HG02840 (cell line): ENCODE results near the gene ITGA7.

Experiments used
- ATAC-seq: cut with Tn5 transposase; IDR thresholded peaks from one replicate; pipeline ENCODE4 v1.9.1; 2021; ENCODE audit warnings: mild to moderate bottlenecking, moderate library complexity, moderate number of reproducible peaks; ENCODE audit not compliant: unreplicated experiment, low FRiP score

Gene ITGA7

GRCh38 chr12:55702861-55703260 lies 4.8 kb downstream of the ITGA7 start:
- ATAC-seq, result no peak

- ATAC-seq, result no peak
Measured at GRCh38 chr12:55700255-55701018, 7.3 kb downstream of the ITGA7 start.

DNA sequence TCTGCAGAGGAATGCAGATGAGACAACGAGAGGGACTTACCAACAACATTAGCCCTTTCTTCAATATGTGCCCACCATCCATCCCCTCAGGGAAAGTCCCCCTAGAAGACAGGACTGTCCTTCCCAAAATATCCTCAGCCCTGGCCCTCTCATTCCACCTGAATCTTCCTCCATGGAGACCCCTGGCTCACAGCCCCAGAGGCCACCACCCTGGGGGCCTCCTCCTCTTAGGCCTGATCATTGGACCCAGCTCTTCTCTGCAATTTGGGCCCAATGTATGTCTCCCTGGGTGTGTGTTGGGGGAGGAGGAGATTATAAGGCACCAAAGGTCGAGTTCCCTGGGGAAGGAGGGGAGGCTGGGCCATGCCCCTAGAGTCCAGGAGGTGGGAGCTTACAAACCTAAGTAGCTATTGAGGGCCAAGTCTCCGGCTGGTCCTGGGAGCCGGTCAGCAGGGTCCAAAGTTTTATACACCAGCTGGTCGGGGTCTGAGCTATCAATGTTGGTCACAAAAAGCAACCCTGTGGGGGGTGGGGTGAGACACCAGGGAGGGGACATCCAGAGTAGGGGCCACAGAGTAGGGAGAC lies 8.1 kb downstream of the ITGA7 start:
- ATAC-seq, result no peak

DNA sequence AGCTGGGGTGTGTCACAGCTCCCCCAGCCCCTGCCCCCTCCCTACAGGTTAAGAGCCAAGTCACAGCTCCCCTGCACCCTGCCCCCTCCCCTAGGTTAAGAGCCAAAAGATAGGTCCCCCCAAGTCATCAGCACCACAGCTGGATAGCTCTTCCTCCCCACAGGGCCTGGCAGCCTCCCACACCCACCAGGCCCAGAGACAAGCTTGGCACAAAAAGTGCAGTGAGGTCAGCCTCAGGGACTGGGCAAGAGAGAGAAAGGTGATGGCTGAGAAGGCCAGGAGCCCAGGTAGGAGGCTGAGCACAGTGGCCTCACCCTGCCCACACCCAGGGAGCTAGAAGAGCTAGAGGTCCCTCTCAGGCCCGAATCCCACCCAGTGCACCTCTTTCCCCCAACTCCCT lies 8.7 kb downstream of the ITGA7 start:
- no peak for ATAC-seq

DNA sequence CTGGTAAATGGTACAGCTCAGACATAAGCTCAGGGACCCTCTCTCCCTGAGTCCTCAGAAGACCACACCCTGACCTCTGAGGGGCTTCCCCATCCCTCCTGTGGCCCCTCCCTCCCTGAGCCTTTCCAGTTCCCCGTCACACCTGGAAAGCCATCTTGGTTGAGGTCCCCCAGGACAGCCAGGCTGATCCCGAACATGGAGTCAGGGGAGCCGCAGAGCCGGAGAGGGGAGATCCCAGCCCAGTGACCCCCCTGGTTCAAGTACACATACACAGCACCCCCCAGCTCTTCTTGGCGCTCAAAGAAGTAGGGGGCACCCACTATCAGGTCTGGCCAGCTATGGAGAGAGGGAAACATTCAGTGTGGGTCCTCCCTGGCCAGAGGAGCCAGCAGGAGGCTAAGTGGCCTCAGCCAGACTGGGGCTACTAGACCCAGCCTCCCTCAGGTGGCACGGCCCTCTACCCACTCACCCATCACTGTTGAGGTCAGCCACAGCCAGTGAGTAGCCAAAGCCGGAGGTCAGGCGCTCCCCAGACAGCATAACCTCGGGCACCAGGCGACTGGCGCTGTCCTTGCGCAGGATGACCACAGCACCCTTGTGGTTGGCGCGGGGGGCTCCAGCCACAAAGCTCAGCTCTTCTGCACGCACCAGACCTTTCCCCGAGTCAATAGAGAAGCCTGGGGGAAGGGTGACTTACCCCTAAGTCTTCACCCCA lies 9.3 kb downstream of the ITGA7 start:
- no peak for ATAC-seq

- ATAC-seq, result no peak
Measured at GRCh38 chr12:55697686-55698085, 10.0 kb downstream of the ITGA7 start.

- ATAC-seq, result no peak
Measured at GRCh38 chr12:55696796-55697462, 10.8 kb downstream of the ITGA7 start.

DNA sequence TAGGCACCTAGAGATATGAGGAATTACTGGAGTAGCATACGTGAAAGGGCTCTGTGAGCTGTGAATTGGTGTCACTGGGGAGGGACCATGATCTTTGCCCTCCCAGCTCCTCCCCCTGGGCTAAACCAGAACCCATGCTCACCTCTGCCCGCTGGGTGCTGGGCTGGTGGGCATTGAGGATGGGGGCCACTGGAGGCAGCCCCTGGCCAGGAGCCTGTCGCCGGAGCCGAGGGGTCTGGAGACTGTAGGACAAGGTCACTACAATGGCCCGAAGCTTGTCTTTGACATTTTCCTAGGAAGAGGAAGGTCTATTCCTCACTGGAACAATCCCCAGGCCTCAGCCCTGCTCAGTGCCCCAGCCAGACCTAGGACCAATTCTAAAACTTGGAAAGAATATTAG lies 11.6 kb downstream of the ITGA7 start:
- ATAC-seq, result no peak

DNA sequence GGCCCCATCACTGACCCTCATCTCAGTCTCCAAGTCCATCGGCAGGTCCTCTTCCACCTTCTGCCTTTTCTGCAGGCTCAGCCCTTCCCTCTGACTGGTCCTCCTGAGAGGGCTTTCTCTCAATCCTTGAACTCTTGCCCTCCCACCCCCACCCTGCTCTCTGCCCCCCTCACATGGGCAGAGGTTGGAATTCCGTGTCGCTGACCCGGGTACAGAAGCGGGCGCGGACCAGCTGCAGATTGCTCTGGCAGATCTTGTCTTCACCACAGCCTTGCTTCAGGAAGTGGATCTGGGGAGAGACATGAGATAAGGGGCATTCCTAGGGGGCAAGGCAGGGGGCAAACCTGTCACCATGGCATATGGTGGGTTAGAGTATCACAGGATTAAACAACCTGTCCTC lies 12.4 kb downstream of the ITGA7 start:
- no peak for ATAC-seq

DNA sequence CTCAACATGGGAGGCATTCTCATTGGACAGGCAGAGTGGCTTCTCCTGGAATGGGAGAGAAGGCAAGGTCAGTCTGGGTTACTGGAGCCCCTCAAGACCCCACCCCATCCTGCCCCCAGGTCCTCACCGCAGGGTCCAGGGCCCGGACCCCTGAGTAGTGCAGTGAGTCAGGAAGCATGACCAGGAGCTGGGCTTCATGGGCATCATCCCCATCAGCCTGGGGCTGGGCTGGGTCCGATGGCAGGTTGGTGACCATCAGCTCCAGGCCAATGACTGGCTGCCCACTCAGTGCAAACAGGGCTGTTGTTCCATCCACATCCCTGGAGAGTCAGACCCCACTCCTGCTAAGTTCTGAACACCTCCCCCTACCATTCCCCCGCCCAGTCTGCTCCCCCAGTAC lies 13.1 kb downstream of the ITGA7 start:
- no peak for ATAC-seq

- no peak for ATAC-seq
Measured at GRCh38 chr12:55694188-55694515, 13.6 kb downstream of the ITGA7 start.

- no peak for ATAC-seq
Measured at GRCh38 chr12:55693323-55694187, 14.1 kb downstream of the ITGA7 start.

- no peak for ATAC-seq
Measured at GRCh38 chr12:55692631-55693322, 14.9 kb downstream of the ITGA7 start.

GRCh38 chr12:55688716-55689655 lies 18.7 kb downstream of the ITGA7 start:
- no peak for ATAC-seq

DNA sequence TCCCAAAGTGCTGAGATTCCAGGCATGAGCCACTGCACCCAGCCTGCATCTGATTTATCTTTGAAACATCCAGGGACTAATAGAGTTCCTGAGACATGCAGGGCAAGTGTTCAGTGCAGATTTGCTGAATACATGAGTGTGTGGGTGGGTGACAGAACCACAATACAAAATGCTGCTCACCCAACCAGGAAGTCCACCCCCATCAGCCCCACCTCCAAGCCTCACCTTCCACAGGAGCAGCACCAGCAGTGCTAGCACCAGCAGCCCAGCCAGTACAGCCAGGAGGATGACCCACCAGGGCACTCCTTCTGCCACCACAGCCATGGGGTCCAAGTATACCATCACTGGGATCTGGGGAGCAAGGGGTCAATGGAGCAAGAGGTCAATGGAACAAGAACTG lies 20.0 kb downstream of the ITGA7 start:
- ATAC-seq, result no peak

GRCh38 chr12:55686366-55687010 lies 21.2 kb downstream of the ITGA7 start:
- ATAC-seq, result no peak

- ATAC-seq, result no peak
Measured at GRCh38 chr12:55685671-55686070, 22.0 kb downstream of the ITGA7 start.

GRCh38 chr12:55684761-55685370 lies 22.8 kb downstream of the ITGA7 start:
- no peak for ATAC-seq
